Peyer's patch (tissue), 4 donors: ENCODE results near the gene NOS1AP.

Source experiments
- CTCF ChIP-seq, 6 experiments: fragments of 450-650 bp in 4 of 6; fragments of 200-600 bp in 2 of 6; sonication (generic) in 1 of 6; IDR thresholded peaks; one replicate each; pipeline ENCODE4 v1.5.1; 2017 to 2019; ENCODE audit warnings: antibody characterized with exemption in 6 of 6, mild to moderate bottlenecking in 3 of 6, moderate library complexity in 1 of 6
- POLR2A ChIP-seq, 2 donors: fragments of 450-650 bp; IDR thresholded peaks; one replicate each; pipeline ENCODE4 v1.5.1; 2017; ENCODE audit warnings: antibody characterized with exemption in 2 of 2, mild to moderate bottlenecking in 2 of 2, moderate library complexity in 2 of 2

GRCh38 chr1:162218546-162218945 lies 149.1 kb downstream of the NOS1AP start:
- no peak for TF ChIP-seq CTCF (IDR thresholded peaks at IDR 0.05)
- no peak for TF ChIP-seq POLR2A (IDR thresholded peaks at IDR 0.05)
